ENCODE data around the gene RIPOR3.

Gene RIPOR3

GRCh38 chr20:50609438-50609989 lies 81.8 kb downstream of the RIPOR3 start:
- Histone ChIP-seq H3K4me3 (no peak overlapping the region), H3K27me3 (no peaks in the 10 kb centered on the region), H4K20me1 (no peaks in the 10 kb centered on the region), H3K9me3 (replicated peaks in 1 of 11) (no peaks in the 10 kb centered on the region), H3K4me1 (peaks cover 0 to 14% (median 4%) of the 10 kb centered on the region in 10 experiments; a peak in 11 of 20 replicates), H3K9ac (peak overlapping the region in 1 of 11 experiments; percentile 19; a peak in 1 of 22 replicates), H3K36me3 (no peaks in the 10 kb centered on the region), H3K4me2 (no peak overlapping the region), H3K27ac (no peak overlapping the region)
- no peak for TF ChIP-seq Cebpa-rat (IDR thresholded peaks at IDR 0.05)

GRCh38 chr20:50608750-50609104 lies 82.6 kb downstream of the RIPOR3 start:
- Histone ChIP-seq H3K4me2 (no peak overlapping the region), H3K27ac (no peak overlapping the region), H3K4me3 (no peak overlapping the region), H3K9ac (0 out of 22 replicates have a peak overlapping the region, but pooled peaks of 1 of the 11 experiments have one; percentile 19), H4K20me1 (no peaks in the 10 kb centered on the region), H3K4me1 (peaks cover 0 to 14% (median 4%) of the 10 kb centered on the region in 10 experiments; a peak in 11 of 20 replicates), H3K36me3 (no peaks in the 10 kb centered on the region), H3K27me3 (no peaks in the 10 kb centered on the region), H3K9me3 (replicated peaks in 1 of 11) (no peaks in the 10 kb centered on the region)
- no peak for TF ChIP-seq Cebpa-rat (IDR thresholded peaks at IDR 0.05)

- H3K4me2 ChIP-seq: no peak overlapping the region
- no peak for TF ChIP-seq Cebpa-rat (IDR thresholded peaks at IDR 0.05)
- no peak overlapping the region for H3K9ac ChIP-seq
- H3K36me3 ChIP-seq: no peaks in the 10 kb centered on the region
- H3K27me3 ChIP-seq: no peaks in the 10 kb centered on the region
- no peak overlapping the region for H3K27ac ChIP-seq
- H3K4me3 ChIP-seq: no peak overlapping the region
- peaks cover 0 to 15% (median 6%) of the 10 kb centered on the region in 10 experiments; a peak in 12 of 20 replicates for H3K4me1 ChIP-seq
- H3K9me3 ChIP-seq (replicated peaks in 1 of 11): no peaks in the 10 kb centered on the region; a peak in 1 of 22 replicates
- H4K20me1 ChIP-seq: no peaks in the 10 kb centered on the region
Observed at GRCh38 chr20:50607850-50608749, 83.2 kb downstream of the RIPOR3 start.

- Histone ChIP-seq H3K4me1 (peaks cover 0 to 21% (median 13%) of the 10 kb centered on the region in 10 experiments; a peak in 13 of 20 replicates), H3K9ac (no peak overlapping the region), H3K9me3 (replicated peaks in 1 of 11) (peaks cover 0 to 6% (median 0%) of the 10 kb centered on the region in 11 experiments; a peak in 4 of 22 replicates), H3K4me3 (no peak overlapping the region), H4K20me1 (no peaks in the 10 kb centered on the region), H3K27me3 (no peaks in the 10 kb centered on the region), H3K4me2 (no peak overlapping the region), H3K36me3 (no peaks in the 10 kb centered on the region), H3K27ac (no peak overlapping the region)
- no peak for TF ChIP-seq Cebpa-rat (IDR thresholded peaks at IDR 0.05)
Observed at GRCh38 chr20:50607436-50607835, 83.9 kb downstream of the RIPOR3 start.

DNA sequence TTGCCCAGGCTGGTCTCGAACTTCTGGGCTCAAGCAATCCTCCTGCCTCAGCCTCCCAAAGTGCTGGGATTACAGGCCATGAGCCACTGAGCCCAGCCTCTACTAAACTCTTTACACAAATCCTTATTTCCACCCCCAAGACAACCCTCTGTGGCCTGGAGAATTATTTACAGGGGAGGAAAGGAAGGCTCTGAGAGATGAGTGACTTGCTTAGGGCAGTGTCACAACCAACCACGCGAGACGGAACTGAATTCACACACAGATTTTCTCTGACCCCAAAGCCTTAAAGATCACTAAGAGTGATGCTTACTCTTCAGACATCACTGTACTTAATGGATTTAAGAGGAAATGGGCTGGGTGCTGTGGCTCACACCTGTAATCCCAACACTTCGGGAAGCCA lies 86.2 kb downstream of the RIPOR3 start:
- Histone ChIP-seq H3K4me1 (peaks cover 7 to 42% (median 28%) of the 10 kb centered on the region in 10 experiments; a peak in 18 of 20 replicates), H4K20me1 (no peaks in the 10 kb centered on the region), H3K27me3 (no peaks in the 10 kb centered on the region), H3K36me3 (no peaks in the 10 kb centered on the region), H3K4me3 (no peak overlapping the region), H3K9ac (no peak overlapping the region), H3K4me2 (no peak overlapping the region; a peak in 2 of 22 replicates), H3K9me3 (replicated peaks in 1 of 11) (peaks cover 0 to 7% (median 0%) of the 10 kb centered on the region in 11 experiments; a peak in 4 of 22 replicates), H3K27ac (no peak overlapping the region; a peak in 2 of 22 replicates)
- no peak for TF ChIP-seq Cebpa-rat (IDR thresholded peaks at IDR 0.05)

- Histone ChIP-seq H3K36me3 (no peaks in the 10 kb centered on the region), H3K4me1 (peaks cover 8 to 47% (median 30%) of the 10 kb centered on the region in 10 experiments; a peak in 19 of 20 replicates), H4K20me1 (no peaks in the 10 kb centered on the region), H3K9ac (no peak overlapping the region), H3K9me3 (replicated peaks in 1 of 11) (peaks cover 0 to 7% (median 0%) of the 10 kb centered on the region in 11 experiments; a peak in 4 of 22 replicates), H3K4me2 (no peak overlapping the region), H3K27ac (peak overlapping the region in 1 of 11 experiments; percentile 23; a peak in 1 of 22 replicates), H3K27me3 (no peaks in the 10 kb centered on the region), H3K4me3 (no peak overlapping the region)
- no peak for TF ChIP-seq Cebpa-rat (IDR thresholded peaks at IDR 0.05)
Observed at GRCh38 chr20:50604451-50604850, 86.9 kb downstream of the RIPOR3 start.

DNA sequence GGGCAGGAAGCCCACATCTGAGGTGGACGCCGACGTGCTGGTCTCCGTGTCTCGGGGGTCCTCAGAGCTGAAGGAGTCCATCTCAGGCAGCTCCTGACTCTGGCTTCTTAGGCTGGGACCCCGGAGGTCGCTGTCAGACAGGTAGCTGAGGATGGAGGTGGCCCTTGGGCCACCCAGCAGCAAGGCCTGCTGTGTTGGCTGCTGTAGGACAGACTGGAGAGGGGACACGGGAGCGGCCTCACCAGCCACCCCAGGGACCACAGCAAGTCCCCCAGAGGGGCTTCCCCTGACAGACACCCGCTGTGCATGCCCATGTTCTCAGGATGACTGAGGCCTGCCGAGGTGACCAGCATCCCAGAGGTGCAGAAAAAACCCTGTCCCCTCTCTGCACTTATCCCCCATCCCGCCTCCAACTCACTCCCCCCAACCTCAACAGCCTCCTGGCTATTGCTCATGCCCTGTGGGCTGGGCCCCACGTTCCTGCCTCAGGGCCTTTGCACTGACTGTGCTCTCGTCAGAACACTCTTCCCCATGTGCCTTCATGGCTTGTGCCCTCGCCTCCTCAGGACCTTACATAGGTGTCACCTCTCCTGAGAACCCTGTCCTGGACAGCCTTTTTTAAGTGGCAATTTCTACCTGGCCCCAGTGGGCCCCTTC lies 88.8 kb downstream of the RIPOR3 start:
- Histone ChIP-seq H3K36me3 (no peaks in the 10 kb centered on the region), H3K4me2 (peak overlapping the region in 8 of 11 experiments; percentile 20 to 64 (median 58); a peak in 11 of 22 replicates), H3K4me3 (no peak overlapping the region), H3K4me1 (peaks cover 8 to 55% (median 32%) of the 10 kb centered on the region in 10 experiments; a peak in 19 of 20 replicates), H4K20me1 (no peaks in the 10 kb centered on the region), H3K27ac (peak overlapping the region in 4 of 11 experiments; percentile 22 to 41 (median 40); a peak in 7 of 22 replicates), H3K9me3 (replicated peaks in 1 of 11) (peaks cover 0 to 7% (median 0%) of the 10 kb centered on the region in 11 experiments; a peak in 4 of 22 replicates), H3K9ac (no peak overlapping the region), H3K27me3 (no peaks in the 10 kb centered on the region)
- no peak for TF ChIP-seq Cebpa-rat (IDR thresholded peaks at IDR 0.05)

- Histone ChIP-seq H4K20me1 (no peaks in the 10 kb centered on the region), H3K27ac (peak overlapping the region in 3 of 11 experiments; percentile 40 to 41 (median 41); a peak in 6 of 22 replicates), H3K27me3 (no peaks in the 10 kb centered on the region), H3K9ac (peak overlapping the region in 3 of 11 experiments; percentile 4 to 7 (median 5); a peak in 1 of 22 replicates), H3K4me3 (no peak overlapping the region), H3K4me1 (peaks cover 8 to 55% (median 34%) of the 10 kb centered on the region in 10 experiments; a peak in 19 of 20 replicates), H3K4me2 (peak overlapping the region; percentile 14 to 64 (median 57); a peak in 19 of 22 replicates), H3K36me3 (no peaks in the 10 kb centered on the region), H3K9me3 (replicated peaks in 1 of 11) (peaks cover 0 to 7% (median 0%) of the 10 kb centered on the region in 11 experiments; a peak in 4 of 22 replicates)
- TF ChIP-seq Cebpa-rat (IDR thresholded peaks at IDR 0.05): no peak
Observed at GRCh38 chr20:50601511-50602431, 89.6 kb downstream of the RIPOR3 start.
